ENCODE measurements around the gene INSL4. TPM values are rescaled to one million over a fixed set of nuclear protein-coding genes. Genes with fewer than 3 reads are reported as not detected.

INSL4 gene
- total RNA-seq, 1 donor from 2014 or later = not detected

Other genes with a start within 250 kb of the INSL4 start
- gene JAK2, start 246.1 kb upstream of the INSL4 start, total RNA-seq = 3.9 TPM
- gene INSL6, start 45.8 kb upstream of the INSL4 start, total RNA-seq = not detected
- gene RLN2, start 73.3 kb downstream of the INSL4 start, total RNA-seq = not detected
- not detected for gene RLN1, start 108.5 kb downstream of the INSL4 start, total RNA-seq
- gene PLGRKT, start 206.5 kb downstream of the INSL4 start, total RNA-seq = 12.4 TPM
- gene CD274, start 219.1 kb downstream of the INSL4 start, total RNA-seq = 1.0 TPM

Measured in left lobe of liver (tissue), 1 donor.